Suprapubic skin (tissue), 4 donors: ENCODE measurements around the gene CD84.

Experiments
- CTCF ChIP-seq, 2 donors: fragments of 200-600 bp in 1 of 2; fragments of 450-650 bp in 1 of 2; sonication (generic) in 1 of 2; IDR thresholded peaks; one replicate each; pipeline ENCODE4 v1.5.1; 2016 to 2019; ENCODE audit warnings: antibody characterized with exemption in 2 of 2, mild to moderate bottlenecking in 1 of 2, moderate library complexity in 1 of 2
- EP300 ChIP-seq: sonication (generic); formaldehyde crosslinking; IDR thresholded peaks from one replicate; pipeline ENCODE4 v1.6.1; 2017; ENCODE audit warnings: antibody characterized with exemption
- POLR2A ChIP-seq, 2 donors: fragments of 450-650 bp; IDR thresholded peaks; one replicate each; pipeline ENCODE4 v1.6.1; 2017; ENCODE audit warnings: antibody characterized with exemption in 2 of 2, mild to moderate bottlenecking in 2 of 2, moderate library complexity in 2 of 2
- POLR2AphosphoS5 ChIP-seq, 3 donors: sonication (generic); formaldehyde crosslinking; IDR thresholded peaks; one replicate each; pipeline ENCODE4 v1.6.1; 2017; ENCODE audit warnings: antibody characterized with exemption in 3 of 3

GRCh38 chr1:160547422-160547821 is 31.9 kb downstream of the CD84 start:
- TF ChIP-seq POLR2A (IDR thresholded peaks at IDR 0.05) (no peak), CTCF (IDR thresholded peaks at IDR 0.05) (no peak), POLR2AphosphoS5 (IDR thresholded peaks at IDR 0.05) (no peak), EP300 (no peak)
